WI38 (cell line): ENCODE data around the gene PTRHD1.

Experiments used
- H3K4me3 ChIP-seq: 2 replicates; pipeline ENCODE4 v1.5.1; 2011; ENCODE audit warnings: low read depth, mild to moderate bottlenecking, control low read depth, low read length
- CTCF ChIP-seq: IDR thresholded peaks from 2 replicates; pipeline ENCODE4 v1.5.1; 2012; ENCODE audit warnings: low read depth, mild to moderate bottlenecking, control low read depth, low read length

PTRHD1 gene

DNA sequence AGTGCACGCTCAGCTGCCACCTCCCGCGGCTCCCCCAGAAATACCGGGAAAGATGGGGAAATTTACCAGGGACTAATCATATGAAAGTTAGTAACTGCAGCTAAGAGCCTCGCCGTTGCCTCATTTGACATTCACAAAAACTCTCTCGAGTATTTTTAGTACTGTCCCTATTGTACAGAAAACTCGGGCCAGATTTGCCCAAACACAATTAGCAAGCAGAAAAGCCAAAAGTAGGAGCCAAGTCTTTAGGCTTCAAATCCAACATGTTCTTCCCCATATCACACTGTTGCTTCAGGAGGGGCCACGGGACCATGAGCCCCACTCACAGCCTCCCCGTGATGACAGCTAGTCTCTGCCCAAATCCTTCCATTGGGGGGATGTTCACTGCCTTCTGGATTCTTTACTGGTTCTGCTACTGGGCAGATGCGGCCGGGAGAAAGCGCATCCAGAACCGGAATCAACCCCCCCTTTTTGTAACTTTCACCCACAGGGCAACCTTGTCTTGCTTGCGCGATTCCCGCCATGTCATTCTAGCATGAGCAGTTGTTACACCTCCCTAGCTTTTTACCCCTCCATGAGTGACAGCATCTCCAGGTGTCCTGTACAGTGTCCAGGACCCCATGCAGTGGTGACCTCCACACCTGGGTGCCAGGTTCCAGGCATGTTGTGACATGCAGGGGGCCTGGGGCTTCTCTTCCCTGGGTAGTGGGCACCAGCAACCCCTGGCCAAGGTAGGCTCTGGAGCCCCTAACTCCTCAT lies 35.2 kb upstream of the PTRHD1 start:
- no peak overlapping the region for H3K4me3 ChIP-seq
- no peak for TF ChIP-seq CTCF

- peak; percentile 89 for TF ChIP-seq CTCF
- H3K4me3 ChIP-seq, result no peak overlapping the region
Observed at GRCh38 chr2:24827321-24828237, 34.4 kb upstream of the PTRHD1 start.

GRCh38 chr2:24826773-24827145 lies 33.6 kb upstream of the PTRHD1 start:
- no peak for TF ChIP-seq CTCF
- H3K4me3 ChIP-seq, result no peak overlapping the region

DNA sequence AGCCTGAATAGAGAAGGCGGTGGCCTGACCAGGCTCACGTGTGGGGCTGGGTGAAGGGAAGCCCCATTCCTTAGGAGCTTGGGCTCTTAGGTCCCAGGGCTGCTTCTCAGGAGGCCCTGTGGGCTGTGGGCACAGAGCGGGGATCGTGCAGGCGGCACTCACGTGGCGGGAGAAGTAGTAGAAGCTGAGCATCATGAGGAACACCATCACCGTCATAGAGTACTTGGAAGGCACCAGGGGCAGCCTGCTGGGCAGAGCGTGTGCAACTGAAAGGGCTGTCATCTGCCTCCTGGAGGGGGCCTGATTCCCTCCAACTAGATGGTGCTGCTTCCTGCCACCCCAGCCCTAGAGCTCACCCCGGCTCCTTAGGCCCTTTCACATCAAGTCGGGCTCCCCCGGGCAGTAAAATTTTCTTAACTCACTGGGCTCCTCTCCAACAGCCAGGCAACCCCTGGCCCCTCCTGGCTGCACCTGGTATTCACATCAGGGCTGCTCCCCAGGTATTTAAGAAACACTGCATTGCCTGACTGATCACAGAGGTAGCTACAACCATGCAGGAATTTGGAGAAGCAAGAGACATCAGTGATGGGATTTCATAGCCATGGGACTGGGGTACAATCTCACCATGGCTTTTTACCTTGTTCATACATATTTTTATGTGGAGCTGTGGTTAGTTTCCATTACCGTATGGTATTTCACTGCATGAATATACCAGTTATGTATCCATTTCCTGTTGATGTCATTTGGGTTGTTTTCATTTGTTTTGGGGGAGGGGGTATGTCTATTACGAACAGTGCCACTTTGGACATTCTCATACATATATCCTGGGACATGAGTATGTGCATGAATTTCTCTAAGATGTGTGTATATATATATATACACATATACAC lies 32.9 kb upstream of the PTRHD1 start:
- H3K4me3 ChIP-seq, result no peak overlapping the region
- TF ChIP-seq CTCF, result no peak

DNA sequence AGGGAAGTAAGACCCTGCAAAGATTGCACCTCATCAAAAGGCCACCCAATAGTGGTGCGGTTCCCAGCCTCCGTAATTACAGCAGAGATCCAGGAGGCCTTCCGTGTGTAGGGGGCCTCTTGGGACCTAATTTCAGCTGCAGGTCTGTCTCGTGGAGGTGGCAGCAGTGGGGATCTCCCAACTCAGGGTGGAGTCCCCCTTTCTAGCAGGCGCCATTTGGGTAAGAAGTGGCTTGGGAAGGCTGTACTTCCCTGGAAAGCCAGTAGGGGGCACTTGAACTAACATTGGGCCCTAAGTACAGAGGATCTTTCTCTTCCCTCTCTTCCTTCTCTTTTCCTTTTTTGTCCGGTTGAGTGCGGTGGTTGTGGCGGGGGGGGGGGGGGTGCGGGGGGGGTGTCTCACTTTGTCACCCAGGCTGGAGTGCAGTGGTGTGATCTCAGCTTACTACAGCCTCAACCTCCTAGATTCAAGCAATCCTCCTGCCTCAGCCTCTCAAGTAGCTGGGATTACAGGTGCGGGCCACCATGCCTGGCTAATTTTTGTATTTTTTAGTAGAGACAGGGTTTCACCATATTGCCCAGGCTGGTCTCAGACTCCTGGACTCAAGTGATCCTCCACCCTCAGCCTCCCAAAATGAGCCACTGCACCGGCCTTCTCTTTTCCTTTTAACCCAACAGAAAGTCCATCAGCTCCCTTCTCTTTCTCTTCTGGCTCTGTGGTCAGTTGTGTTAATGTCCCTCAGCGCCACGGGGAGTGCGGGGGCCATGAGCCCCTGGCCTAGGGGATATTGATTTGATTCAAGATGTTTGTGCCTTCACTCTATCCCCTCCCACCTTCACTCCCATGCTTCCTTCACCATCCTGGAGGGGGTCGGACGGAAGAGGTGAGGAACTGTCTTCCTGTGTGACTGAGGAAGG lies 32.0 kb upstream of the PTRHD1 start:
- peak; percentile 60 for TF ChIP-seq CTCF
- H3K4me3 ChIP-seq, result no peak overlapping the region

DNA sequence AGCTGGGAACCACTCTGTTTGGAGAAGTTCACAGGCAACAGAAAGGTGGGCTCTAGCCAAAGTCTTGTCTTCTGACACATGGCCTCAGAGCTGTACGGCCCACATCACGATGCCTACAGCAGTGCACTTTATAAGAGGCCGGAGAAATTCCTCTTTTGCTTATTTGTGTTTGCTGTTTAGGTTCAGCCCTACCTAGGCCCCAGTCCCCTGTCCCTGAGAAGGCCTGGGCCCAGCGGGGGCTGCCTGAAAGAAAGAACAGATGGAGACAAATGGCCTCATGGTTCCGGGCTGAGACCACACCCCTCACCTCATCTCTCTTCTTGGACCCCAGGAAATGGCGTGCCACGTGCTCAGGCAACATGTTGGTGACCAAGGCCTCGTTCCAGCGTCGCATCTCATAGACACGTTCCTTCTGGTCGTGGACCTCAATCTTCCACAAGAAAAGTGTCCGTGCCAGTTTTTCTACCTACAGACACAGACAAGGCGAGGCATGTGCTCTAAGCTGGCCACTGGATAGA lies 30.9 kb upstream of the PTRHD1 start:
- no peak for TF ChIP-seq CTCF

More for the DNA sequence above, 30.9 kb upstream of the PTRHD1 start:
- H3K4me3 ChIP-seq, result no peak overlapping the region
